Activated CD8-positive, alpha-beta memory T cell treated with anti-CD3 and anti-CD28 coated beads, Interleukin-2, amount 50 U/mL, for 24 hours (primary cell): ENCODE results near the gene HEMGN.
"Not testable (repeated sequence)": the region's sequence is repeated elsewhere in the genome, so short reads cannot be mapped to it uniquely, and the experiment has no call there.

ENCODE experiments used
- DNase-seq: peaks from one replicate; pipeline ENCODE4 v3.0.0-alpha.2; 2020; ENCODE audit errors: extremely low read depth

The HEMGN gene

DNA sequence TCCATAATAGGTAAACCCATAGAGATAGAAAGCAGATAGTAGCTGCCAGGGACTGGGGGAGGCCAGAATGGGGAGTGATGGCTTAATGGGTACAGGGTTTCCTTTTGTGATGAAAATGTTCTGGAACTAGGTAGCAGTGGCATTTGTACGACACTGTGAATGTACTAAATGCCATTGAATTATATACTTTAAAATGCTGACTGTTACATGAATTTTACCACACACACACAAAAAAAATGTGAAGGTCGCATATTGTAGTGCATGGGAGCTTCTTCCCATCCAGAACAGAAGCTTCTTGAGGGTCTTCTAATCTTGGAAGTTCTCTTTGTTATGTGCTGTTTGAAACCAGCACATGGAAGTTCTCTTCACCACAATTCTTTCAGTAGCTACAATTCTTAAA, 25.3 kb upstream of the HEMGN start:
- DNase-seq: no peak

DNA sequence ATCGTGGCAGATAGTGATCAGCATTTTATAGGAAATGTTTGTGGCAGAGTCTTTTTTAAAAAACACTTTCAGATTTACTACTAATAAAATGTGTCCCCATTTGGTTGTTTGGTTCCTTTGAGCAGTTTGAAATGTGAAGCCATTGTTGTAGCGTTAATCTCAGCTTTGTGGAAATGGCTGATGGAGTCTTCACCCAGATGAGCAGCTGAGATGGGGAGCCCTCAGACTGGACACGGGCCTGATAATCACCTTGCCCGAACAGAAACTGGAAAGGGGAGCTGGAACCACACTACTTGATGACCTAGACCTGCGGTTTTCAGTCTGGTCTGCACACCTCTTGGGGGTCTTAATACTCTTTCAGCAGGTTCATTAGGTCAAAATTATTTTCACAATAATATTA, 24.6 kb upstream of the HEMGN start:
- DNase-seq: no peak

DNA sequence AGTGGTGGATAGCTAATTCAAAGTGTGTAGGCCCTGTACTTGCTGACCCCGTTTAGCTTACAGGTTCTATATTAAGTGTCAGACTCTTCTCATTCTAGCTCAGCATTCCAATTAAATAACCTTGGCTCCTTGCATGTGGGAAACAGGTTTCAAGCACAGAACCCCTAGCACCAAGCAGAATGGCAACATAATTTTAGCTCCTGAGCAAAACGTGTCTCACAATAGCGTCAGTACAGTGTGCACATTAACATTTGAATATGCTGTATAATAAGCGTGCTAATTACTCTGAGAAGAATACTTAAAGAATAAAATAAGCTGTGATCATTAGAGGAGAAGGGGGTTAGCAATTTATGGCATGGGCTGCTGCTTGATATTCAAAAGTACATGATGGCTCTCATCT, 24.2 kb upstream of the HEMGN start:
- DNase-seq: no peak

DNA sequence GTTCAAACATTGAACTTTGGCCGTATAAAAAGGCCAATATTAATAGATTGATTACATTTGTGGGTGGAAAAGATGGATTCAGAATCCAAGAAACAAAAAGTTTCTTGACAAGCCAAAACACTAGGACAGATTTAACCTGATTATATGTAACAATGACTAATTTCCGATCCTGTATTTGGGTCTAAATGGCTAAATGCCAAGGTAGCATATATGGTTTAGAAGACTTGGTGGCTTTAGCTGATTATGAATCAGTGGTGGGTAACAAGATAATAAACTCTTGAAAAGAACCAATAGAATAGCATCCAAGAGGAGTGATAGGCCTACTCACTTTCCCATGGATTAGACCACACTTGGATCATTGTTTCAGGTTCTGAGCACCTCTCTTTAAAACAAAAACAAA, 23.4 kb upstream of the HEMGN start:
- DNase-seq: no peak

DNA sequence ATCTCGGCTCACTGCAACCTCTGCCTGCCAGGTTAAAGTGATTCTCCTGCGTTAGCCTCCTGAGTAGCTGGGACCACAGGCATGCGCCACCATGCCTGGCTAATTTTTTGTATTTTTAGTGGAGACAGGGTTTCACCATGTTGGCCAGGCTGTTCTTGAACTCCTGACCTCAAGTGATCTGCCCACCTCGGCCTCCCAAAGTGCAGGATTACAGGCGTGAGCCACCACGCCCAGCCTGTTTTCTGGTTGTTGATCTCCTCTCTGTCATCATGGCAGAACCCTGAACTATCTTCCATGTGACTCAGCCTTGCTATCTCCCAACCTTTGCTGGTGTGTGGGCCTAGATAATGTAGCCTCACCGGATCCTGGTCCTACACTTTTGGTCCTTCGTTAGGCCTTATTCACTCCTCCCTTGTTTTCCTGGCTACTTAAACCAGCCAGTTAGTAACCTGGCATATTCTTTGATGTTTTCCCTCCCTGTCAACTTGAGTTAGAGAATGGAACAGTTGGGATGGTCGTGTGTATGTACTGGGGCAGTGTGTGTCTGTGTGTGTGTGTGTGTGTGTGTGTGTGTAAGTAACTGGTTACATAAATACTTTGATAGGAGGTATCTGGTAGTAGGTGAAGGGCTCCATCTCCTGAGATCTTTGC, 22.8 kb upstream of the HEMGN start:
- DNase-seq: not testable (repeated sequence)

DNA sequence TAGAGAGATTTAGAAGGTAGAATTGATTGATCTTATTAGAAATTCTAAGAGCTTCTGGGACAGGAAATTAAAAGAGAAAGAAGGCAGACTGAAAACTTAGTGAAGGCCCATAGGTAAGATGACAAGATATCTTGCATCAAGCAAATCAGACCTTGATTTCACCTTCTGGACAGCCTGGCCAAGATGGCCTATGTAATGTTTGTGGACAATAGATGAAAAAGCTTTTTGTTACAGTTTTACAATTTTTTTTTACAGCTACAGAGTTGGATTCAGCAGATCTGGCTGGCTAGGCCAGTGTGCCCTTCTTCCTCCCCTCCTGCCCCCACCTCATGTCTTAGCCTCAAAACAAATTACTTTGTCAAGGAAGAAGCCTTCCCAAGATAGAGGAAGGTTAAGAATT, 21.6 kb upstream of the HEMGN start:
- no peak for DNase-seq

DNA sequence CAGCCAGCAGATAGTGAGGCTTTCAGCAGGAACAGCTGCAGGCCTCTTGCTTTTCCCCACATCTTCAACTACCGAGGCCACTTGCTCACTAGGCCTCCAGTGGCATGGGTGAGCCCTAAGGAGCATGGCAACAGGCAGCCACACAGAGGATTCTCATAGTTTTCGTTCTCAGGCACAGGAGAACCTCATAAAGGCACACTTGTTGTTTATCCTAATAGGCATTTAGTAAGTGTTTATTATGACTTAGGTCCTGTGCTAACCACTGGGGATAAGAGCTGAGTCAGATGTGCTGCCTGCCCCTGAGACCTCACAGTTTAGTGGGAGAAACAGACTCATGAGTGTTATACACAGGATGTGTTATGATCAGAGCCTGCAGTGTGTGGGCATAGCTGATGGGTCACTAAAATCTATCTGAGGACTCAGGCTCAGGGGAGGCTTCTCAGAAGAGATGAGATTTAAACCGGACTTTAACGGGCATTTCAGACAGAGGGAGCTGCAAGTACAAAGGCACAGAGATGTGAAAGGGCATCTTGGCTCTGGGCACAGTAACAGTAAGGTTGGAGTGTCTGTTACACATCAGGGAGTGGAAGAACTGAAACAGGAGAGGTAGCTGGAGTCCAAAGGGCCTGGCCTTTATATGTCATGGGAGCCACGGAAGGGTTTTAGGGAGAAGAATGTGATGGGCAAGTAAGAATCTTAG, 21.0 kb upstream of the HEMGN start:
- no peak for DNase-seq

DNA sequence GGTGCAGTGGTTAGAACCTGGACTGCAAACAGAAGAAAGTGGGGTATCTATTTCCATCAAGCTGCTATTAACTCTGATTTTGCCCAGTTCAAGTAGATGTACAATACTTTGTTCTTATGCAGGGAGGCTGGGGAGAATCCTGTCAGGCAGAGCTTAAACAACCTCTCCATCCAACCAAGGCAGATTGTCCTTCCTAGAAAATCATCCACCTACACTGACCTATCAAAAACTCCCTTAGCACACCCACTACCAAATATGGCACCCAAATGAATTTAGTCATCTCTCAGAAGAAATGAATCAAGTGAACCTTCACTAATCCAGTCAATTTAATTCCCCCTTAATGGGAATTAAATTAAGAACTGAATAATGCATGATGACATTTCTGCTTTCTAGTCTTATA, 18.4 kb upstream of the HEMGN start:
- no peak for DNase-seq

DNA sequence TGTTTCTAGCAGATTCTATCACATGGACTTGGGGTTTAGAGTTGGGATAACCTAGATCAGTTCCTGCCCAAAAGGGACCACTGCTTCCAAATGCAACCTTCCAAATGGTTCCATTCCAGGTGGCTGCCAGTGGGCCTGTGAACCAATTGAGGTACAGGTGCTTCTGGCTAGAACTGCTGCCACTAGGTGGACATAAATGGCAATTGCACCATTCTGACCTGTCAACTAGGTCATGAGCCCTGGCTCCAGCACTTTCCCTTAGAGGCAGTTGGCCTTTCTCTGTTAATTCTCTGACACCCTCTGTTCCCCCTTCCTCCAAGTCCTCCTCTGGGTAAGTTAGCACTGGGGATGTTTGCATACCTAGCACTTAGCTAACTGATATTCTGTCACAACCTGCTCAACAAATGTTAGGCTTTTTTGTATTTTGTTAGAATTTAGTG, 16.6 kb upstream of the HEMGN start:
- DNase-seq: no peak

DNA sequence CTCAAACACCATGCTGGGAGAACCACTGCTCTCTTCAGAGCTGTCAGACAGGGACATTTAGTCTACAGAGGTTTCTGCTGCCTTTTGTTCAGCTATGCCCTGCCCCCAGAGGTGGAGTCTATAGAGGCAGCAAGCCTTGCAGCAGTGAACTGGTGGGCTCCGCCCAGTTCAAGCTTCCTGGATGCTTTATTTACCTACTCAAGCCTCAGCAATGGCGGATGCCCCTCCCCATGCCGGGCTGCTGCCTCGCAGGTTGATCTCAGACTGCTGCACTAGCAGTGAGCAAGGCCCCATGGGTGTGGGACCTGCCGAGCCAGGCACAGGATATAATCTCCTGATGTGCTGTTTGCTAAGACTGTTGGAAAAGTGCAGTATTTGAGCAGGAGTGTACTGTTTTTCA, 12.9 kb upstream of the HEMGN start:
- not testable (repeated sequence) for DNase-seq

DNA sequence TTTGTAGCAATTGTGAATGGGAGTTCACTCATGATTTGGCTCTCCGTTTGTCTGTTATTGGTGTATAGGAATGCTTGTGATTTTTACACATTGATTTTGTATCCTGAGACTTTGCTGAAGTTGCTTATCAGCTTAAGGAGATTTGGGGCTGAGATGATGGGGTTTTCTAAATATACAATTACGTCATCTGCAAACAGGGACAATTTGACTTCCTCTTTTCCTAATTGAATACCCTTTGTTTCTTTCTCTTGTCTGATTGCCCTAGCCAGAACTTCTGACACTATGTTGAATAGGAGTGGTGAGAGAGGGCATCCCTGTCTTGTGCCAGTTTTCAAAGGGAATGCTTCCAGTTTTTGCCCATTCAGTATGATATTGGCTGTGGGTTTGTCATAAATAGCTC, 9.1 kb upstream of the HEMGN start:
- DNase-seq: not testable (repeated sequence)

DNA sequence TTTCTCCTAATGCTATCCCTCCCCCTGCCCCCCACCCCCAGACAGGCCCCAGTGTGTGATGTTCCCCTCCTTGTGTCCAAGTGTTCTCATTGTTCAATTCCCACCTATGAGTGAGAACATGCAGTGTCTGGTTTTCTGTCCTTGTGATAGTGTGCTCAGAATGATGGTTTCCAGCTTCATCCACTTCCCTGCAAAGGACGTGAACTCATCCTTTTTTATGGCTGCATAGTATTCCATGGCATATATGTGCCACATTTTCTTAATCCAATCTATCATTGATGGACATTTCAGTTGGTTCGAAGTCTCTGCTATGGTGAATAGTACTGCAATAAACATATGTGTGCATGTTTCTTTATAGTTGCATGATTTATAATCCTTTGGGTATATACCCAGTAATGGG, 7.5 kb upstream of the HEMGN start:
- not testable (repeated sequence) for DNase-seq

DNA sequence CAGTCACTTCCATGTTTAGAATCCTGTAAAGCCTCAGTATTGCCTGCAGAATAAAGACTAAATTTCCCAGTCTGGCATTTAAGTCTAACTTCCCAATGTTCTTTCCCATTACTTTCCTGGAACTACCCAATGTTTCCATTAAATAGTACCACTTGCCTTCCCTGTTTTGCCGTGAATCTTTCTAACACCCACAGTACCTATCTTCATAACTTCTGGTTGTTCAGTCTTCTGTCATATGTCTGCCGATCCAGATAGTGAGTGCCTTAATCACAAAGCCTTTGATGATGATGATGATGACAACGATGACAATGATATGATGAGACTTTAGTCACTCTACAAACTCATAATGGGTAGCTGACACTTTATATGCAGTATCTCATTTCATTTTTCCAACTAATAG, 6.6 kb upstream of the HEMGN start:
- DNase-seq: no peak

DNA sequence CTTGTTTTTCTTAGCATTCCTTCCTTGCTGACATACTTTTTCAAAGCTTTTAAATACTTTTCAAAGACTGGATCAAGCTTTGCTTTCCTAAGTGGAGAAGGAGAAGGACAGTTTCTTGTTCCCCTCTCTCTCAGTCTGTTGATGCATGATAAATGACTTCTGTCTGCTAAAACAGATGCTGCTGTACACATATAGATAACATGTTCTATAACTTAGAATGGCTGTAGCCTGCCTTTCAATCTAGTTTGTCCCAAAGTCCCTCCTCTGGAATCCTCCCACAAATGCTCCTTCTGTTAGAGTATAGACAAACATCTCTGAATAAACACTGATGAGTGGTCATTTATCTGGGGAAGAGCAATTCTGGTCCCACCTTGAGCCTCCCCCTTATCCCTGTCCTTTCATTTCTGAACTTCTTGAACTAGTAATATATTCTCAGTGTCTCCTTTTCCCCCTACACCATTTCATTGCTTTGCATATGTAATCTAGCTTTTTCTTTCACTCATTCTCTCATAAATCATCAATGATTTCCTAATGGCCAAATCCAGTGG, 5.4 kb upstream of the HEMGN start:
- DNase-seq: no peak

DNA sequence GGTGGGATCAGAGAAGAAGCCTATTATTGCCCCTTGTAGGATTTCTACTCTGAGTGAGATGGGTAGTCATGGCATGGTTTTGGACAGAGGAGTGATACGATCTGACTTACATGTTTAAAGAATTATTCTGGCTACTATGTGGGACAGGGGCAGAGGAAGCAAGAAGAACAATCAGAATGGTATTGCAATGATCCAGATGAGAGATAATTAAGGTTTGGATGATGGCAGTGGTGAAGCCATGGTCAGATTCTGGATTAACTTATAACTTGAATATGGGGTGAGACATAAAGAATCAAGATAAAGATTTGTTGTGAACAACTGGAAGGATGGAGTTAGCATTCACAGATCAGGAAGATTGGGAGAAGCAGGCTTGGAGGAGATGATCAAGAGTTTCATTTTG, 3.4 kb upstream of the HEMGN start:
- no peak for DNase-seq

DNA sequence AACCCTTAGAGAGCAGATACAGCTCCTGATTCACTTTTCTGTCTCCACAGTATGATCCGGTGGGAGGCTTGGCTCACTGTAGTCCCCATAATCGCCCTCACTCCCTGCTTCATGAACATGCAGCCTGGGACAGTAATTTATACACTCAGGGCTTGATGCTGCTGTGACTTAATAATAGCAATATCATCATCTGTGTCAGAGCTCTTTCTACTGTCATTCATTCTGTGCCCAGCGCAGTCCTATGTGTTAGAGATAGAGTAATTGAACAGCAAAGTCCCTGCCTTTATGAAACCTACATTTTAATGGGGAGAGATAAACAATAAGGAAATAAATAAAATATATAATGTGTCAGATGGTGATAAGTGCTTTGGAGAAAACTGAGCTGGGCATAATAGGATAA, 2.8 kb upstream of the HEMGN start:
- no peak for DNase-seq

DNA sequence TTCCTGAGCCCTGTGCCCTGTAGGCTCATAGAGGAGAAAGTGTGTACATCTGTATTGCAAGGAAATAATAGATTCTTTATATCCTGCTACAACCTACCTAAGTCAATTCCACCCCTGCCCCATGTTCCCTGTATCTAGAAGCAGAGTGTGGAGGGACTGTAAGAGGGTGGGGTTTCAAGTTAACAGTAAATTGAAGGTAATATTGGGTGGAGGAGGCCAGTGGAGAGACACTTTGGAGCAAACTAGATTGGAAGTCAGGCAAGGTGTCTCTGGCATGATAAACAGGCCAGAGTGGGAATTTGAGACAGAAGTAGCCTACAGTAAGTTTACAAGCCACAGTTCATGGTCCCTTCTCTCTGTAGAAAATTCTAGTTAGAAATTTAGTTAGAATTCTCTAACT, 2.3 kb upstream of the HEMGN start:
- DNase-seq: no peak

DNA sequence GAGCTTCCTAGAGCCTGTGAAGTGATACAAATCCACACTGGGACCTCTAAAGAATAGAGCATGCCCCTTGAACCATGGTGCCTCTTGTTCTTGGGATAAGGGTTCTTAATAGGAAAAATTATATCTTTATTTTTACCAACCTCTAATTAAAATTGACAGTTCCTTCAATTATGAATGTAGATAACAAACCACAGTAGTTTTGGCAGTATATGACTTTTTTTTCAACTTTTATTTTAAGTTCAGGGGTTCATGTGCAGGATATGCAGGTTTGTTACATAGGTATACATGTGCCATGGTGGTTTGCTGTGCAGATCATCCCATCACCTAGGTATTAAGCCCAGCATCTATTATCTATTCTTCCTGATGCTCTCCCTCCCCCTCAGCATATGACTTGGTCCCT, 974 bp downstream of the HEMGN start:
- DNase-seq: no peak

DNA sequence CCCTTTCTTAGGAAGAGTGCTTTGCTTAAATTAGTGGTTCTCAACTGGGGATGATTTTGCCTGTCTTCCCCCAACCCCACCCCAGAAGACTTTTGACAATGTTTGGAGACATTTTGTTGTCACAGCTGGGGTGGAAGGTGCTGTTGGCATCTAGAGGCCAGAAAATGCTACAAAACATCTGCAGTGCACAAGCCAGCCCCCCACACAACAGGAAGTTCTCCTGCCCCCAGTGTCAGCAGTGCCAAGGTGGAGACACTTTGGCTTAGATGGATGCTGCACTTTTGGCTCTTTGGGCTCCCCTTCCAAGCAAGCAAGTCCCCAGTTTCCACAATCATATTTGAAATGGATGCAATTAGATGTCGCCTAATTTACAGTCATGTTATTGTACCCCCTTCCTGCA, 2.7 kb downstream of the HEMGN start:
- no peak for DNase-seq

DNA sequence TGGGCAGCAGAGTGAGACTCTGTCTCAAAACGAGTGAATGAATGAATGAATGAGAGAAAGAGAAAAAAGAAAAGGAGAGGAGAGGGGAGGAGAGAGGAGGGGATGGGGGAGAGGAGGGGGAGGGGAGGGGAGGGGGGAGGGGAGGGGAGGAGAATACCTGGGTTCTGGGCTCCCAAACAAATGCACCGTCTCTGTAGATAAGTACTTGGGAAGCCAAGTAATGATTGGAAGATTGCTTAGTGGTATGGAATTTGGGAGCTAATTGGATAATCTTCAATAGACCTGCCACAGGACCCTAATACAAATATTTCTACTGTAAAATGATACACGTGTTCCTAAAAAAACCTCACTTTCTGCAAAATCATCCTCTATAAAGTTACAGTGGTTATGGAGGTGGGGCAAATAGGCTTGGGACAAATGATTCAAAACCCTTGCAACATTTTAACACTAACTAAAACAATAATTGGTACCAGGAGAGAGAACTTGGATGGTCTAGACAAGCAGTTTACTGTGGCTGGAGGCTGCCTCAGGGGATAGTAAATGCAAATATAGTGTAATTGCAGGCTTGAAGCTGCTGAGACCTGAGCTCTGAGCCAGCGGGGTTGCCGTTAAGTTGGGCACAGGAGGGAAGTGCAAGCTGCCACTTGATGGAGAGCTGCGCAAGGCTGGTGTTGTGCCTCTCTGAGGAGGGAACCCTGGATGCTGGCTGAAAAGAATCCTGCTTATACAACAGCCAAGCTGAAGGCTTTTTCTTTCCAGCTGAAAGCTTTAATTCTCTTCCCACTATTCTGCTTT, 3.5 kb downstream of the HEMGN start:
- DNase-seq: no peak

DNA sequence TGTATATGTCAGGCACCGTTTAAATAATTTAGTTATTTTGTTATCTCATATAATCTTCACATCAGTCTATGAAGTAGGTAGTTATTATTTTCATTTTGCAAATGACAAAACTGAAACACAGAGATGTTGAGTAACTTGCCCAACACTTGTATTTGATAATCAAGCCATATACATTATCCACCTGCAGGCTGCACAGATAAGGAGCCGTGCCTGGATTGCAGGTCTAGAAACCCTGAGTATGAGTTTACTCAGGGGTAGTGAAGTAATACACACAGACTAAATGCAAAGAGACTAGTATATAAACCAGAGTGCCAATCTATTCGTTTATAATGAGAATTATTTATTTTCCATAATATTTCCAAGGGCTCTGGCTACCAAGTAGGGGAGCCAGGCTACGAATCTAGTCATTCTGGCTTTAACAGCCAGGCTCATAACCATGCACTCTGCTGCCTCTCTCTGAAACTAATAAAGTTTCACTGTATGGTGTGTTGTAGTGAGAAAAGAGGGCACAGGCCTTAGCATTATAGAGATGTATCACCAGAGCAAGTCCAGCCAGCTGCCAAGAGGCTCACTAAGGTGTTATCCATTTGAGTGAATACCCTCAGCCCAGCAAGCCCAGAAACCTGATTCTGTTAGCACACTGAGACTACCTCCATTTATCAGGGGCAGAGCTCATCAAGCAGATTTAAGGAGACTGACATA, 4.5 kb downstream of the HEMGN start:
- DNase-seq: no peak

DNA sequence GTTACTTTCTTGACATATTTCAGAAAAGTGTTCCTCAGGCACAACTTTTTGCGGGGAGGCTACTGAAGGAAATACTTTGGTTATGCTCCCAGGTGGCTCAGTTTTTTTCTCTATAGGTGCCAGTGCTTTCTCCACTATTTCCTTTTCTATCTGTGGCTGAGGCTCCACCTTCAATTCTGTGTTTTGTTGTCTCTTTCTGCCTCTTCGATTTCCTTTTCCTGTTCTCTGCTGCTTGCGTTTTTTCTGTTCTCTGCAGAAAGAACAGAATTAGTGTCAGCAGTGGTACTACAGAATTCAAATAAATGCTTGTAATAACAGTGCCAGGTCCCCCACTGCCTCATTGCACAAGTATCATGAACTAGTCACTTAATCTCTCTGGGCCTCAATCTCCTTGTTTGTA, 7.0 kb downstream of the HEMGN start:
- no peak for DNase-seq
